ENCODE measurements around the gene SCN11A.

SCN11A gene

DNA sequence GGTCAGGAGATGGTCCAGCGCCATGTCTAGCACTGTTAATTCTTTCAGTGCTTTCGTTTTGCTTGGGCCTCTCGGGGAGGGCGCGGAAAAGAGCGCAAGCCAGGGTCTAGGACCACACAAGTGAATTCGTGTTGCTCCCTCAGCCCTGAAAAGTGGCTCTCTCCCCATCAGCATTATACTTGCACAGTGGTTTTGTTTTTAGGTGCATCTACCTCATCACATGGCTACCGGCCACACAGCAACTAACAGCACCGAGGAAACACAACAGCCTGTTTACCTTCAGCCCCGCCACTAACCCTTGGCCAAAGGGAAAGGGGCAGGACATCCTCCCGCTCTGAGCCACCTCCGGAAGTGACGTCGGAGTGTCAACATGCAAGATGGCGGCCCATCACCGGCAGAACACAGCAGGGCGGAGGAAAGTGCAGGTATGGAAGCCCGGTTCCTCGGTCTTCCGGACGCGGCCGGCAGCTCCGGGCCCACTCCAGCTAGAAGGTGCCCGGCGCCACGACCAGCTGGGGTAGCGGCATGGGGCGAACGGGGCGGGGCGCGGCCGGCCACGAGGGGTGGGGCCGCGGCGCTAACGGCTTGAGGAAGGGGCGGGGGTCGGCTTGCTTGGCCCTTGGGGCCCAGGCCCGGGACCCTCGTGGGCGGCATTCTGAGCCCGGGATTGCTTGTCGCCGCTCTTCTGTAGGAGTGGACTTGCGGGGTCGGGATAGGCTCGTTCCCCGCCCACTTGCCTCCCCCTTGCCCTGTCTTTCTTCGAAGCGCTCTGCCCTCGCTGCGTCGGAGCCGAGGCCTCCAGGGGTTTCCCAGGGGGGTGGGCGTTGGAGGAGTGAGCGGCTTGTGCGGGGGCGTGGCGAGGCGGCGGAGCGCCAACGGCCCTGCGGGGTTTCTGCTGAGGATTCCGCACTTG, at the start of gene SCN11A, which contains the start of gene WDR48:
TSS of gene SCN11A (minus strand) at position 296 of the 913 bp plus-strand sequence. CDS start 101,582 bp downstream, outside the sequence.
TSS of gene WDR48 (plus strand) at position 368 of the 913 bp plus-strand sequence. CDS start at position 378, 10 bp downstream.
- Histone ChIP-seq H3K9me3 (ENCODE audit: low read length) (no peaks in the 10 kb centered on the region), H3K27ac (ENCODE audit: low read depth, low read length) (peak within 1 kb of the TSS; percentile 92), H3K4me1 (ENCODE audit: insufficient read depth, low read length) (peaks cover 6% of the 10 kb centered on the region), H3K9ac (ENCODE audit: low read length) (peak within 1 kb of the TSS; percentile 75), H3K36me3 (ENCODE audit: insufficient read depth, low read length) (no peaks in the 10 kb centered on the region), H3K27me3 (ENCODE audit: control insufficient read depth in 1 of 2, insufficient read depth in 2 of 2, low read length in 2 of 2) (no peaks in the 10 kb centered on the region), H3K4me3 (ENCODE audit: low read depth in 1 of 2, low read length in 2 of 2) (peak within 1 kb of the TSS; percentile 78 to 96)

DNA sequence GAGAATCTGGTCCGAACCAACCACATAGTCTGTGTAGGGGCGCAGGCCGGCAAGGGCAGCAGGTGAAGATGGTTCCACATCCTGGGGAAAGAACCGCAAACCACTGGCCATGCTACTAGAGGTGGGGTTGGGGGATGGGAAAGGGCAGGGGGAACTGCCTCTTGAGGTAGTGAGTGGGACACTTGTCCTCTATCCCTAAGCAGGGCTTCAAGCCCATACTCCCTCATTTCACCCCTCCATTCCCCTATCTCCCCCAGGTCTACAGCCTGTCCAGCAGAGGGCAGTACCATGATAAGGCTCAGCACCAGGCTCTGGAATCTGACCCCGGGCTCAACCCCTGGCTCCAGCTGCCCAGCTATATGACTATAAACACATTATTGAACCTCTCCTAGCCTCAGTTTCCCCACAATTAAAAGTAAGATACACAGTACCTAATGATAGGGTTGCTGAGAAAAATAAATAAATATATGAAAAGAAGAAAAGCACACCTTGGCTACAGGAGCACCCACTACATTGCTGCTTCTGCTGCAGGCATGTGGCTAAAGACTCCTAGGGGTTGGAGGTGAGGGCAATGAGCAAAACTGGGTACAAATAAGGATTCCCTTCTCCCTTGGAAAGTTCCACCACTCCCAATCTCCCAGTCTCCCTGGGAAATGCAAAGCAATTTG, 49.4 kb upstream of the SCN11A start:
- Histone ChIP-seq H3K27ac (ENCODE audit: low read depth, low read length) (no peak overlapping the region), H3K4me1 (ENCODE audit: insufficient read depth, low read length) (peaks cover 21% of the 10 kb centered on the region), H3K9ac (ENCODE audit: low read length) (no peak overlapping the region), H3K27me3 (ENCODE audit: control insufficient read depth in 1 of 2, insufficient read depth in 2 of 2, low read length in 2 of 2) (no peaks in the 10 kb centered on the region), H3K36me3 (ENCODE audit: insufficient read depth, low read length) (peaks cover 42% of the 10 kb centered on the region), H3K9me3 (ENCODE audit: low read length) (no peaks in the 10 kb centered on the region), H3K4me3 (ENCODE audit: low read depth in 1 of 2, low read length in 2 of 2) (no peak overlapping the region)

DNA sequence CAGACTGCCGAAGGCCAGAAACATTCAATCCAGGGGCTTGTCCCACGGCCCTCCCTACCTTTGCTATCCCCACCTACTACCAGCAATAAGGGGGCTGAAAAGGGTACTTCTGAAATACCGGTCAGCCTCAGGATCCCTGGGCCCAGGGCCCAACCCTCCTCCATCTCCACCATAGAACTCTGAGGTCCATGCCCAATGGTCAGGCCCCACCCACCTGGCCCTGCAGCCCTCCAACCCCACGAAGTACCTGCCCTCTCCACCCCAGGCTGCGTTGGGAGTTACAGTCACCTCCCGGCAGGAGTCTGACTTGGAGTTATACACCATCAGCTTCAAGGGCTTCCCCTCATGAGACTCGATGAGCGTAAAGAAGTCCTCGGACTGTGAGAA, 48.7 kb upstream of the SCN11A start:
- Histone ChIP-seq H3K27ac (ENCODE audit: low read depth, low read length) (no peak overlapping the region), H3K9ac (ENCODE audit: low read length) (no peak overlapping the region), H3K9me3 (ENCODE audit: low read length) (no peaks in the 10 kb centered on the region), H3K4me3 (ENCODE audit: low read depth in 1 of 2, low read length in 2 of 2) (no peak overlapping the region), H3K4me1 (ENCODE audit: insufficient read depth, low read length) (peaks cover 14% of the 10 kb centered on the region), H3K27me3 (ENCODE audit: control insufficient read depth in 1 of 2, insufficient read depth in 2 of 2, low read length in 2 of 2) (no peaks in the 10 kb centered on the region), H3K36me3 (ENCODE audit: insufficient read depth, low read length) (peaks cover 48% of the 10 kb centered on the region)

DNA sequence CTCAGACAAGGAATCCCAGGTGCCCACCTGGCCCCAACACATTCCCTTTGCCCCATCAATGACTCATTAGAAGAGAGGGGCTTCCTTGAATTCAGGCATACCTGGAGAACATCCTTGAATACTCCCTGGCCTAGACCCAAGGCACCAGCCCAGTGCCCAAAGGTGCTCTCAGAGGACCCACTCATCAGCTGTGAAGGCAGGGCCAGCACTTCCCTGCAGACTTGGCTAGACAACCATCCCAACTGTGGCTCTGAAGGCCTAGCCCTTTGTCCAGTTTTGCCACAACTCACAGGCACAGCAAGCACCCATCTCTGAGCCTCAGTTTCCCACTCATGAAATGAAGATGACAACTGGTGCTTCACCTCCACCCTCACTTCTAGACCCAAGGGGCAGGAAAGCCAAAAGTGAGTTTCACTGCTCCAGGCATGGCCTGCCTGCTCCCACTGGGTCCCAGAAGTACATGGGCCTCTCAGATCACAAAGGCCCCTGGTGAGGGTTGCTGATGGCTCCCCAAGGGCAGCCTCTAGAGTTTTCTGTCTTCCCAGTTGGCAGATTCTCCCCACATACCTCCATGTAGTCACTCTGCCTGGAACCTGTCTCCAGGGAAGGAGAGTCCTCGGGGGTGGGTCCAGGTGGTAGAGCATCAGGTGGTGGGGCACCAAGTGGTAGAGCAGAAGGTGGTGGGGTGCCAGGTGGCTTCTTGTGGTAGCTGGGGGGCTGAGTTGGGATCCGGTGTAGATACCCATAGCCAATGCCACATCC, 48.2 kb upstream of the SCN11A start:
- Histone ChIP-seq H3K4me3 (ENCODE audit: low read depth in 1 of 2, low read length in 2 of 2) (no peak overlapping the region), H3K9ac (ENCODE audit: low read length) (no peak overlapping the region), H3K9me3 (ENCODE audit: low read length) (no peaks in the 10 kb centered on the region), H3K36me3 (ENCODE audit: insufficient read depth, low read length) (peaks cover 54% of the 10 kb centered on the region), H3K4me1 (ENCODE audit: insufficient read depth, low read length) (peaks cover 10% of the 10 kb centered on the region), H3K27me3 (ENCODE audit: control insufficient read depth in 1 of 2, insufficient read depth in 2 of 2, low read length in 2 of 2) (no peaks in the 10 kb centered on the region), H3K27ac (ENCODE audit: low read depth, low read length) (no peak overlapping the region)

DNA sequence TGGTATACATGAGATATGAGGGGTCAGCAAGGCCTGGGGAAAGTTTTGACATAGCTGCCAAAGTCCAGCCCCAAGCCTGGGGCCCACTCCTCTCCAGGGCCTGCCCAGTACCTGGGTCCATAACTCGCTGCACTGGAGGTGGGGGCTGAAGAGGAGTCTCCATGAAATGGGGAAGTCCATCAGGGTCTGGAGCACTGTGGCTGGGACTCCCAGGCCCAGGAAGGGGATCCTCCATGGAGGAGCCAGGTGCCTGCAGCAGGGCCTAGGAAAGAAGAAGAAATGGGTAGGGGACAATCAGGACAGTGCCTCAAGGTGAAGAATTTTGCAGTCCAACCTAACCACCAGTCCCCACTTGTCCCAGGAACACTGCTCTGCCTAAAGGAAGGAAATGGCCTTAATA, 47.5 kb upstream of the SCN11A start:
- Histone ChIP-seq H3K27me3 (ENCODE audit: control insufficient read depth in 1 of 2, insufficient read depth in 2 of 2, low read length in 2 of 2) (no peaks in the 10 kb centered on the region), H3K9me3 (ENCODE audit: low read length) (no peaks in the 10 kb centered on the region), H3K4me1 (ENCODE audit: insufficient read depth, low read length) (peaks cover 3% of the 10 kb centered on the region), H3K27ac (ENCODE audit: low read depth, low read length) (no peak overlapping the region), H3K9ac (ENCODE audit: low read length) (no peak overlapping the region), H3K36me3 (ENCODE audit: insufficient read depth, low read length) (peaks cover 61% of the 10 kb centered on the region), H3K4me3 (ENCODE audit: low read depth in 1 of 2, low read length in 2 of 2) (no peak overlapping the region)

DNA sequence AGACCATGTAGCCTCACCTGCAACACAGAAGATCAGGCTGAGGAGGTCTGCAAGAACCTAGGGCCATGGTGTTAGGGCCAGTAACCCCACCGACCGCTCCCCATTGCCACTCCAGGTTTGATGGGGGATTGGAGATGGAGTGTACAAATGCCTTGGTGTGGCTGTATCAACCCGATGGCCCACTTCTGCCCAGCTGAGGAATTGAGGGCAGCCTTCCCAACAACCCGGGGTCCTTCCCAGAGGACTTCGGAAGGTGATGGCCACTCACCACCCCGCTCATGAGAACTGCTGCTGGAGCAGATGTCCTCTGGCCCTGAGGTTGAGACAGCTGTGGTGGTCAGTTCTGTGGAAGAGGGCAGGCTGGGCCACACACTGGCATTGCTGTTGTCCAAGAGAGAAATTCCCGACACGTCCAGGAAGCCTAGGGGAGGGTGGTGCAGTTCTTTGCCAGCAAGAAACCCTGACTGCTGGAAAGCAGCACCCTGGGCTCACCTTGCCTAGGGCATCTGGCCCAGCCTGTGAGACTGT, 46.8 kb upstream of the SCN11A start:
- no peaks in the 10 kb centered on the region for H3K9me3 ChIP-seq (ENCODE audit: low read length)
- no peaks in the 10 kb centered on the region for H3K4me1 ChIP-seq (ENCODE audit: insufficient read depth, low read length)
- peaks cover 67% of the 10 kb centered on the region for H3K36me3 ChIP-seq (ENCODE audit: insufficient read depth, low read length)
- H3K27ac ChIP-seq (ENCODE audit: low read depth, low read length): no peak overlapping the region
- no peaks in the 10 kb centered on the region for H3K27me3 ChIP-seq (ENCODE audit: control insufficient read depth in 1 of 2, insufficient read depth in 2 of 2, low read length in 2 of 2)
- H3K9ac ChIP-seq (ENCODE audit: low read length): no peak overlapping the region
- H3K4me3 ChIP-seq (ENCODE audit: low read depth in 1 of 2, low read length in 2 of 2): no peak overlapping the region

DNA sequence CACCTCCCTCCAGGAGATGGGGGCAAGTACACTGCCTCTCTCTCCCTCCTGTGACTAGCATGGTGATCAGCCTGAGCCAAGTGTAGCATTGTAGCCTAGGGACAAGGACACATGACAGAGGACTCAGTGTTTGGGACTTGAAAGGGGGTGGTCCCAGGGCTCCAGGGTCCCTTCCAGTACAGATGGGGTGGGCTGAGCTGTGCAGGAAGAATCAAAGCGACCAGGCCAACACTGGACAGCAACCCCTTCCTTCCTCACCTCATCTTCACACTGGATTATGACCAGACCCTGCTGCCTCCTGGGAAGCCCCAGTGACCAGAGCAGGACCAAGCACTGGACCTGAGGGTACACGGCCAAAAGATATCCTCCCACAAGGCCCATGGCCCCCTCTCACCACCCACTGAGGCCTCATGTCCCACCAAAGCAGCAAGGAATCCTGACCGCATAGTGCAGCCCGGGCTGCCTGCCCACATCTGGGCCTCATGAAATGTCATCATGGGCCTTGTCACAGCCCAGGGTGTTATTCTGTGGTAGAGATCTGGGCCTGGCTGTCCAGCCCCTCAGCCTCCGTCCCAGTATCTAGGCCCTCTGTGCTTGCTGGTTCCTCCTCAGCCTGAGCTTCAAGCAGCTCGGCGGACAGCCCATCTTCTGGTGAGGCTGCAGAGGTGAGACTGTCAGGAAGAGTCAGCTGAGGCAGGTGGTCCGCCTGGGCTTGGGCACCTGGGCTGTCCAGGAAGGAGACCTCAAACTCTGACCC, 46.1 kb upstream of the SCN11A start:
- H3K4me3 ChIP-seq (ENCODE audit: low read depth in 1 of 2, low read length in 2 of 2): no peak overlapping the region
- H3K9ac ChIP-seq (ENCODE audit: low read length): no peak overlapping the region
- H3K4me1 ChIP-seq (ENCODE audit: insufficient read depth, low read length): no peaks in the 10 kb centered on the region
- H3K27me3 ChIP-seq (ENCODE audit: control insufficient read depth in 1 of 2, insufficient read depth in 2 of 2, low read length in 2 of 2): no peaks in the 10 kb centered on the region
- H3K27ac ChIP-seq (ENCODE audit: low read depth, low read length): no peak overlapping the region
- peaks cover 67% of the 10 kb centered on the region for H3K36me3 ChIP-seq (ENCODE audit: insufficient read depth, low read length)
- H3K9me3 ChIP-seq (ENCODE audit: low read length): no peaks in the 10 kb centered on the region

DNA sequence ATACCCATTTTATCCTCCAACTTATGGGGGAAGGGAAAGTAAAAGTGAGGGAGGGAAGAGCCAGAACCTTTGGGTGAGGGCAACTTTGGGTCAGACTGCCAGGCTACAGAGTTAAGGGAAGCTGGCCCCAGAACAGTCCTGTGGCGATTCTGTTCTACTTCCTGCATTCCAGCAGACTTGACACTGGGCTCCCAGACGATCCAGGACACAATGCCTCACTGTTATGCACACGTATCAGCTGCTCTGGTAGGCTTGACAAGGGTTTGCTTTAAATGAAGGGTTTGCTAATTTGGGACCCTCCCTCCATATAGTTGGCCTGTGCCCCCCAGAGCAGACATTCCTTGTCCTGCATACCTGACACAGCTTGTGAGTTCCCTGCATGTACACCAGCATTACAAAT, 45.0 kb upstream of the SCN11A start:
- Histone ChIP-seq H3K4me1 (ENCODE audit: insufficient read depth, low read length) (no peaks in the 10 kb centered on the region), H3K36me3 (ENCODE audit: insufficient read depth, low read length) (peaks cover 70% of the 10 kb centered on the region), H3K27me3 (ENCODE audit: control insufficient read depth in 1 of 2, insufficient read depth in 2 of 2, low read length in 2 of 2) (no peaks in the 10 kb centered on the region), H3K4me3 (ENCODE audit: low read depth in 1 of 2, low read length in 2 of 2) (no peak overlapping the region), H3K27ac (ENCODE audit: low read depth, low read length) (no peak overlapping the region), H3K9ac (ENCODE audit: low read length) (no peak overlapping the region), H3K9me3 (ENCODE audit: low read length) (no peaks in the 10 kb centered on the region)

DNA sequence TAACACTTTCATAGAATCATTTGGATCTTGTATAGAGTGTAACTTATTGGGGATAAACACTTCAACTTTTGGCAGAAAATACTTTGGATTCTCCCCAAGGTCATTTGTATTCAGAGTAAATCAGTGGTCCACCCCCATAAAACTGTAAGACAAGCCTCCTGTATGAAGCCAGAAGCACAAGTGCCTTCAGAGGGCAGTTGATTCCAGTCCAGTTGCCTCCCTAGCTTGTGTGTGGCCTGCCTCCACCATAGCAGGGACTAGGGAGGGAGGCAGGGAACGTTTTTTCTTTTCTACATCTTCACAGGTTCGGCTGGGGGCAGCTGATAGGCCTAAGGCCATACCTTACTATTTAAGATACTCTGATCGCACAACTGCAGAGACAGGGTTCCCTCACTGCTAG, 44.0 kb upstream of the SCN11A start:
- H3K36me3 ChIP-seq (ENCODE audit: insufficient read depth, low read length): peaks cover 79% of the 10 kb centered on the region
- no peaks in the 10 kb centered on the region for H3K9me3 ChIP-seq (ENCODE audit: low read length)
- H3K27ac ChIP-seq (ENCODE audit: low read depth, low read length): peak overlapping the region; percentile 8

DNA sequence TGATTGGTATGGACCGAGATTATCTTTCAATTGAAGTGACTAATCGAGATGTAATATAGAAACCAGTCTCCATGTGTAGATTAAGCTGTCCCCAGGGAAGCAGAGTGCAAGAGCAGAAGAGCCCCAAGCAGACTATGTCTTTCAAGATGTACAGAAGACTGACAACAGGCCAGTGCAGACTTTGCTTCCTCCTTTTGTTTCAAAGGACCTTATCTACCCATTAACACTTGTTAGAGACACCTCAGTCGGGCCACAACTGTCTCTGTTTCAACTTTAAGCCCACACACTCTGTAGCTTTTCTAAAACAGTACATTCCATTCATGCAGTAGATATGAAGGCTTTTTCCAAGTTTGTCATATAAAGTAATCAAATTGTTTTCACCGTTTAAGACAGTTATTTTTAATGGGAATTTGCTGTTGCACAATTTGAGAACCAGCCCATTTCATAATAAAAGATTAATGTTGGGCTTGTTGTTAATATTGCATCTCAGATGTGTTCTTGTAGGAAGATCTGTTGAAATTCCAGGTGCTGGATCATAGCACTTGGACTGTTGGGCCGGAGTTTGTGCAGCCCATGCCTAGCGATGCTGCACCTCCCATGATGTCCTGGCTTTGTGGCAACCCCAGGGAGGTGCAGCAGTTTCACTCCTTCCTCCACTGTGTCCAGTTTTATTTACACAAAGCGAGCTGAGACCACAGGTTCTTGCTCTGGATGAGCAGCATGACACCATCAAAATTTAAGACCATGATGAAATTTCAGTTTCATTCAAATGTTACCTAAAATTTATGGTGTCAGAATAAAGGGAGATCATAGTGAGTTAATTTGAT, 43.3 kb upstream of the SCN11A start:
- H3K27ac ChIP-seq (ENCODE audit: low read depth, low read length): no peak overlapping the region
- no peak overlapping the region for H3K4me3 ChIP-seq (ENCODE audit: low read depth in 1 of 2, low read length in 2 of 2)
- no peaks in the 10 kb centered on the region for H3K4me1 ChIP-seq (ENCODE audit: insufficient read depth, low read length)
- H3K36me3 ChIP-seq (ENCODE audit: insufficient read depth, low read length): peaks cover 76% of the 10 kb centered on the region
- no peaks in the 10 kb centered on the region for H3K9me3 ChIP-seq (ENCODE audit: low read length)
- no peak overlapping the region for H3K9ac ChIP-seq (ENCODE audit: low read length)
- no peaks in the 10 kb centered on the region for H3K27me3 ChIP-seq (ENCODE audit: control insufficient read depth in 1 of 2, insufficient read depth in 2 of 2, low read length in 2 of 2)

More for the DNA sequence above, 44.0 kb upstream of the SCN11A start:
- no peak overlapping the region for H3K9ac ChIP-seq (ENCODE audit: low read length)
- H3K4me3 ChIP-seq (ENCODE audit: low read depth in 1 of 2, low read length in 2 of 2): no peak overlapping the region
- H3K4me1 ChIP-seq (ENCODE audit: insufficient read depth, low read length): no peaks in the 10 kb centered on the region
- H3K27me3 ChIP-seq (ENCODE audit: control insufficient read depth in 1 of 2, insufficient read depth in 2 of 2, low read length in 2 of 2): no peaks in the 10 kb centered on the region
